K562 (cell line): Measurements from ENCODE around the gene HSF2BP. TPM values are rescaled to one million over a fixed set of nuclear protein-coding genes. Genes with fewer than 3 reads are reported as not detected.

ENCODE experiments used
- CBX5 ChIP-seq: IDR thresholded peaks from 2 replicates; pipeline ENCODE4 v1.6.1; 2014; ENCODE audit warnings: low read depth, borderline replicate concordance
- ELF2 ChIP-seq: fragments of 250-450 bp; sonication (Bioruptor Pico); IDR thresholded peaks from 2 replicates; pipeline ENCODE4 v1.5.0; 2021; ENCODE audit warnings: mild to moderate bottlenecking
- HDAC1 ChIP-seq, 2 experiments: fragments of 450-650 bp; IDR thresholded peaks; 2 replicates each; pipeline ENCODE4 v1.6.1; 2016 to 2017; ENCODE audit warnings: inconsistent platforms in 1 of 2, mild to moderate bottlenecking in 1 of 2, moderate library complexity in 1 of 2
- ILK ChIP-seq: fragments of 450-650 bp; IDR thresholded peaks from 2 replicates; pipeline ENCODE4 v1.6.1; 2016; ENCODE audit warnings: missing genetic modification characterization, low read depth, mild to moderate bottlenecking, missing compliant biosample characterization, moderate library complexity, borderline replicate concordance
- MTF1 ChIP-seq: fragments of 250-450 bp; sonication (Bioruptor Pico); IDR thresholded peaks from 2 replicates; pipeline ENCODE4 v1.9.0; 2021; ENCODE audit warnings: moderate library complexity, mild to moderate bottlenecking, inconsistent platforms, borderline replicate concordance
- NRF1 ChIP-seq, 2 experiments: fragments of 450-650 bp; IDR thresholded peaks in 1 of 2; conservative IDR thresholded peaks in 1 of 2; 2 replicates each; pipeline ENCODE4 v1.6.1; 2014; ENCODE audit warnings: mild to moderate bottlenecking in 2 of 2
- PCBP1 ChIP-seq: fragments of 200-400 bp; formaldehyde crosslinking; IDR thresholded peaks from 2 replicates; pipeline ENCODE4 v1.6.1; 2018; ENCODE audit warnings: mild to moderate bottlenecking, low read depth, low read length; ENCODE audit not compliant: poor library complexity, severe bottlenecking
- THRAP3 ChIP-seq: fragments of 450-650 bp; IDR thresholded peaks from 2 replicates; pipeline ENCODE4 v1.6.1; 2016; ENCODE audit warnings: mild to moderate bottlenecking, inconsistent platforms, borderline replicate concordance
- ZNF609 ChIP-seq: sonication (generic); formaldehyde crosslinking; IDR thresholded peaks from 2 replicates; pipeline ENCODE4 v1.8.1; 2023; ENCODE audit warnings: missing genetic modification reagents, mild to moderate bottlenecking, borderline replicate concordance
- polyA plus RNA-seq, 8 experiments: library from polyadenylated mRNA; depleted of rRNA in 4 of 8; stranded (reverse) in 5 of 8; unstranded in 3 of 8; fragments of >200 nt; fragmentation: Nextera tagmentation in 2 of 8; fragmentation: Illumina TruSeq in 1 of 8; extraction: Ambion mirVana in 2 of 8; extraction: Trizol in 1 of 8; gene quantifications; 2 replicates each; pipeline versions ENCODE4 v1.2.1 to v1.2.3, GENCODE V29; 2011 to 2014; ENCODE audit warnings: inconsistent platforms in 1 of 8, missing spikeins in 1 of 8
- total RNA-seq, 7 experiments: library from RNA; depleted of rRNA in 6 of 7; stranded (reverse); fragments of >200 nt in 6 of 7; fragmentation: Illumina TruSeq in 2 of 7; extraction: Trizol in 2 of 7; gene quantifications; 2 replicates each; pipeline versions ENCODE4 v1.2.1 to v1.2.3, GENCODE V29; 2011 to 2021; ENCODE audit warnings: low replicate concordance in 1 of 7
- TF ChIP-seq, protein P1 (sequence below): fragments of 450-650 bp; IDR thresholded peaks from 2 replicates; pipeline ENCODE4 v1.6.1; 2016
- TF ChIP-seq, protein P2 (sequence below): fragments of 450-650 bp; IDR thresholded peaks from 2 replicates; pipeline ENCODE4 v1.6.1; 2017; ENCODE audit warnings: antibody characterized with exemption, mild to moderate bottlenecking
- TF ChIP-seq, protein P3 (sequence below): fragments of 150-350 bp; IDR thresholded peaks from 2 replicates; pipeline ENCODE4 v1.6.1; 2014; ENCODE audit warnings: low read depth, mild to moderate bottlenecking, low read length, borderline replicate concordance

HSF2BP gene
- total and polyA plus RNA-seq, 9 of the 15 experiments (the other 6 are each of a cell fraction or from before 2014, with no cell fraction given): 0.04 to 0.57 (median 0.20) TPM; not detected in 2

DNA sequence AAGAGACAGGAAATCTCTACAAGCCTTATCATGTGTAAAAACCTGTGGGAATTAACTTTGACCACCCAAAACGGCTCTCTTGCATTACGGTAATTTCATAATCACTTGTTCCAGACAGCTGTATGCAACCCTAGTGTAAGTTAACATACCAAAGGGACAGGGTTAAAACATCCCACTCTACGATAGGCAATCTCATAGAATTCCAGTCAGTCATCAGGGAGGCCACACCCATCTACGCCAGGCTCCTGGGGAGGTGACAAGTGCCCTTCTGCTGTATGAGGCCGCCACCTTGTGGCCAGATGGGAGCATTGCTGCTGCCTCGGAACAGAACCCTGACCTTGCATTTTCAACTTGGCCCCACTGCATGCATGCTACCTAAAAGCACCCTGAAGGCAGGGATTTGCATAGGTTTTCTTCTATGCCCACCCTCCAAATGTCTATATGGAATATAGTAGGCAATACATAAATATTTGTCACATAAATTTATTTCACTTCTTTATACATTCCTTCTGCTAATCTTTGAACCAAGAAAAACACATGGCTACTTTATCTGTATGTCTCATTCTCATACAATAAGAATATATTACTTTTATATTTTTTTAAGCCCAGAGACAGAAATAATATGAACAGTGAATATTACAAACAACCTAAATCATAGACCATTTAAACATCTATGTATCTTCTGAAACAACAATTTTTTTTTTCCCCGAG lies 12.6 kb downstream of the HSF2BP start (continued):
- TF ChIP-seq, protein P1, sequence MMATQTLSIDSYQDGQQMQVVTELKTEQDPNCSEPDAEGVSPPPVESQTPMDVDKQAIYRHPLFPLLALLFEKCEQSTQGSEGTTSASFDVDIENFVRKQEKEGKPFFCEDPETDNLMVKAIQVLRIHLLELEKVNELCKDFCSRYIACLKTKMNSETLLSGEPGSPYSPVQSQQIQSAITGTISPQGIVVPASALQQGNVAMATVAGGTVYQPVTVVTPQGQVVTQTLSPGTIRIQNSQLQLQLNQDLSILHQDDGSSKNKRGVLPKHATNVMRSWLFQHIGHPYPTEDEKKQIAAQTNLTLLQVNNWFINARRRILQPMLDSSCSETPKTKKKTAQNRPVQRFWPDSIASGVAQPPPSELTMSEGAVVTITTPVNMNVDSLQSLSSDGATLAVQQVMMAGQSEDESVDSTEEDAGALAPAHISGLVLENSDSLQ: peak; percentile 95
- TF ChIP-seq MTF1 (no peak), HDAC1 (IDR thresholded peaks at IDR 0.05) (peak in 1 of 2 experiments; percentile 21; a peak in 1 of 4 replicates), ZNF609 (CRISPR knock-in tag) (no peak), THRAP3 (no peak), CBX5 (no peak), ILK (tag) (no peak), ELF2 (no peak), NRF1 (conservative IDR thresholded peaks at IDR 0.05 in 1 of 2, IDR thresholded peaks at IDR 0.05 in 1 of 2) (peak in 1 of 2 experiments; percentile 11; a peak in 1 of 4 replicates), PCBP1 (no peak)
- TF ChIP-seq, protein P2, sequence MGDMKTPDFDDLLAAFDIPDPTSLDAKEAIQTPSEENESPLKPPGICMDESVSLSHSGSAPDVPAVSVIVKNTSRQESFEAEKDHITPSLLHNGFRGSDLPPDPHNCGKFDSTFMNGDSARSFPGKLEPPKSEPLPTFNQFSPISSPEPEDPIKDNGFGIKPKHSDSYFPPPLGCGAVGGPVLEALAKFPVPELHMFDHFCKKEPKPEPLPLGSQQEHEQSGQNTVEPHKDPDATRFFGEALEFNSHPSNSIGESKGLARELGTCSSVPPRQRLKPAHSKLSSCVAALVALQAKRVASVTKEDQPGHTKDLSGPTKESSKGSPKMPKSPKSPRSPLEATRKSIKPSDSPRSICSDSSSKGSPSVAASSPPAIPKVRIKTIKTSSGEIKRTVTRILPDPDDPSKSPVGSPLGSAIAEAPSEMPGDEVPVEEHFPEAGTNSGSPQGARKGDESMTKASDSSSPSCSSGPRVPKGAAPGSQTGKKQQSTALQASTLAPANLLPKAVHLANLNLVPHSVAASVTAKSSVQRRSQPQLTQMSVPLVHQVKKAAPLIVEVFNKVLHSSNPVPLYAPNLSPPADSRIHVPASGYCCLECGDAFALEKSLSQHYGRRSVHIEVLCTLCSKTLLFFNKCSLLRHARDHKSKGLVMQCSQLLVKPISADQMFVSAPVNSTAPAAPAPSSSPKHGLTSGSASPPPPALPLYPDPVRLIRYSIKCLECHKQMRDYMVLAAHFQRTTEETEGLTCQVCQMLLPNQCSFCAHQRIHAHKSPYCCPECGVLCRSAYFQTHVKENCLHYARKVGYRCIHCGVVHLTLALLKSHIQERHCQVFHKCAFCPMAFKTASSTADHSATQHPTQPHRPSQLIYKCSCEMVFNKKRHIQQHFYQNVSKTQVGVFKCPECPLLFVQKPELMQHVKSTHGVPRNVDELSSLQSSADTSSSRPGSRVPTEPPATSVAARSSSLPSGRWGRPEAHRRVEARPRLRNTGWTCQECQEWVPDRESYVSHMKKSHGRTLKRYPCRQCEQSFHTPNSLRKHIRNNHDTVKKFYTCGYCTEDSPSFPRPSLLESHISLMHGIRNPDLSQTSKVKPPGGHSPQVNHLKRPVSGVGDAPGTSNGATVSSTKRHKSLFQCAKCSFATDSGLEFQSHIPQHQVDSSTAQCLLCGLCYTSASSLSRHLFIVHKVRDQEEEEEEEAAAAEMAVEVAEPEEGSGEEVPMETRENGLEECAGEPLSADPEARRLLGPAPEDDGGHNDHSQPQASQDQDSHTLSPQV: no peak
- TF ChIP-seq, protein P3, sequence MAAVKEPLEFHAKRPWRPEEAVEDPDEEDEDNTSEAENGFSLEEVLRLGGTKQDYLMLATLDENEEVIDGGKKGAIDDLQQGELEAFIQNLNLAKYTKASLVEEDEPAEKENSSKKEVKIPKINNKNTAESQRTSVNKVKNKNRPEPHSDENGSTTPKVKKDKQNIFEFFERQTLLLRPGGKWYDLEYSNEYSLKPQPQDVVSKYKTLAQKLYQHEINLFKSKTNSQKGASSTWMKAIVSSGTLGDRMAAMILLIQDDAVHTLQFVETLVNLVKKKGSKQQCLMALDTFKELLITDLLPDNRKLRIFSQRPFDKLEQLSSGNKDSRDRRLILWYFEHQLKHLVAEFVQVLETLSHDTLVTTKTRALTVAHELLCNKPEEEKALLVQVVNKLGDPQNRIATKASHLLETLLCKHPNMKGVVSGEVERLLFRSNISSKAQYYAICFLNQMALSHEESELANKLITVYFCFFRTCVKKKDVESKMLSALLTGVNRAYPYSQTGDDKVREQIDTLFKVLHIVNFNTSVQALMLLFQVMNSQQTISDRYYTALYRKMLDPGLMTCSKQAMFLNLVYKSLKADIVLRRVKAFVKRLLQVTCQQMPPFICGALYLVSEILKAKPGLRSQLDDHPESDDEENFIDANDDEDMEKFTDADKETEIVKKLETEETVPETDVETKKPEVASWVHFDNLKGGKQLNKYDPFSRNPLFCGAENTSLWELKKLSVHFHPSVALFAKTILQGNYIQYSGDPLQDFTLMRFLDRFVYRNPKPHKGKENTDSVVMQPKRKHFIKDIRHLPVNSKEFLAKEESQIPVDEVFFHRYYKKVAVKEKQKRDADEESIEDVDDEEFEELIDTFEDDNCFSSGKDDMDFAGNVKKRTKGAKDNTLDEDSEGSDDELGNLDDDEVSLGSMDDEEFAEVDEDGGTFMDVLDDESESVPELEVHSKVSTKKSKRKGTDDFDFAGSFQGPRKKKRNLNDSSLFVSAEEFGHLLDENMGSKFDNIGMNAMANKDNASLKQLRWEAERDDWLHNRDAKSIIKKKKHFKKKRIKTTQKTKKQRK: no peak; the same call in 1 of the 2 replicates
